ENCODE results near the gene RGS17. TPM values are rescaled to one million over a fixed set of nuclear protein-coding genes. Genes with fewer than 3 reads are reported as not detected.

The RGS17 gene
- polyA plus RNA-seq (2013), result 0.37 TPM

- DNase-seq, result peak; percentile 44 to 70 (median 65)
- Histone ChIP-seq H3K36me3 (ENCODE audit: control insufficient read depth in 4 of 4, insufficient read depth in 4 of 4, low read length in 3 of 4) (no peaks in the 10 kb centered on the region), H3K4me3 (ENCODE audit: control insufficient read depth in 1 of 7, extremely low read depth in 1 of 7, insufficient read depth in 4 of 7, low read depth in 2 of 7, low read length in 6 of 7) (peak within 1 kb of the TSS; percentile 41 to 83 (median 66)), H3K27ac (ENCODE audit: insufficient read depth in 1 of 2, low read depth in 1 of 2, low read length in 2 of 2, poor library complexity in 1 of 2, severe bottlenecking in 2 of 2) (no peak within 1 kb of the TSS), H3K27me3 (replicated peaks in 2 of 5; ENCODE audit: control insufficient read depth in 4 of 5, insufficient read depth in 5 of 5, low read length in 4 of 5) (peaks cover 14 to 48% (median 26%) of the 10 kb centered on the region in 5 experiments), H3K9me3 (ENCODE audit: control extremely low read depth in 1 of 5, control insufficient read depth in 4 of 5, insufficient read depth in 2 of 5, low read depth in 1 of 5, low read length in 4 of 5) (no peaks in the 10 kb centered on the region), H3K4me1 (ENCODE audit: control extremely low read depth in 1 of 4, control insufficient read depth in 4 of 4, insufficient read depth in 4 of 4, low read length in 3 of 4) (peaks cover 2 to 26% (median 19%) of the 10 kb centered on the region in 4 experiments)
- ChIA-PET CTCF (no interaction called here), POLR2A (no interaction called here)
- WGBS (ENCODE audit: insufficient coverage), result 2% methylated on average over 52 of the region's 89 CpGs
These were observed at the start of gene RGS17 for GRCh38 chr6:153131037-153131981. Gene RGS17, minus strand, starts transcription at chr6:153131282. Its CDS starts 87,264 bp downstream, at chr6:153044018.

GRCh38 chr6:153172815-153173214 is 41.7 kb upstream of the RGS17 start:
- Histone ChIP-seq H3K9me3 (ENCODE audit: control extremely low read depth in 1 of 5, control insufficient read depth in 4 of 5, insufficient read depth in 2 of 5, low read depth in 1 of 5, low read length in 4 of 5) (no peaks in the 10 kb centered on the region), H3K27ac (ENCODE audit: insufficient read depth in 1 of 2, low read depth in 1 of 2, low read length in 2 of 2, poor library complexity in 1 of 2, severe bottlenecking in 2 of 2) (no peak overlapping the region), H3K27me3 (replicated peaks in 2 of 5; ENCODE audit: control insufficient read depth in 4 of 5, insufficient read depth in 5 of 5, low read length in 4 of 5) (peaks cover 0 to 2% (median 0%) of the 10 kb centered on the region in 5 experiments), H3K4me3 (ENCODE audit: control insufficient read depth in 1 of 7, extremely low read depth in 1 of 7, insufficient read depth in 4 of 7, low read depth in 2 of 7, low read length in 6 of 7) (no peak overlapping the region), H3K4me1 (ENCODE audit: control extremely low read depth in 1 of 4, control insufficient read depth in 4 of 4, insufficient read depth in 4 of 4, low read length in 3 of 4) (no peaks in the 10 kb centered on the region), H3K36me3 (ENCODE audit: control insufficient read depth in 4 of 4, insufficient read depth in 4 of 4, low read length in 3 of 4) (no peaks in the 10 kb centered on the region)
- CTCF ChIA-PET, result no interaction called here
- DNase-seq, result no peak
- POLR2A ChIA-PET, result no interaction called here

- Histone ChIP-seq H3K27ac (ENCODE audit: insufficient read depth in 1 of 2, low read depth in 1 of 2, low read length in 2 of 2, poor library complexity in 1 of 2, severe bottlenecking in 2 of 2) (no peak overlapping the region), H3K4me3 (ENCODE audit: control insufficient read depth in 1 of 7, extremely low read depth in 1 of 7, insufficient read depth in 4 of 7, low read depth in 2 of 7, low read length in 6 of 7) (no peak overlapping the region), H3K4me1 (ENCODE audit: control extremely low read depth in 1 of 4, control insufficient read depth in 4 of 4, insufficient read depth in 4 of 4, low read length in 3 of 4) (no peaks in the 10 kb centered on the region), H3K36me3 (ENCODE audit: control insufficient read depth in 4 of 4, insufficient read depth in 4 of 4, low read length in 3 of 4) (no peaks in the 10 kb centered on the region), H3K27me3 (replicated peaks in 2 of 5; ENCODE audit: control insufficient read depth in 4 of 5, insufficient read depth in 5 of 5, low read length in 4 of 5) (no peaks in the 10 kb centered on the region), H3K9me3 (ENCODE audit: control extremely low read depth in 1 of 5, control insufficient read depth in 4 of 5, insufficient read depth in 2 of 5, low read depth in 1 of 5, low read length in 4 of 5) (no peaks in the 10 kb centered on the region)
- no peak for DNase-seq
- CTCF ChIA-PET, result no interaction called here
- WGBS (ENCODE audit: insufficient coverage), result 85% methylated on average over 3 of the region's 3 CpGs
- POLR2A ChIA-PET, result no interaction called here
These were observed 39.4 kb upstream of the RGS17 start for GRCh38 chr6:153170511-153170910.

GRCh38 chr6:153167907-153168306 is 36.8 kb upstream of the RGS17 start:
- no peak for DNase-seq
- H3K4me3 ChIP-seq (ENCODE audit: control insufficient read depth in 1 of 7, extremely low read depth in 1 of 7, insufficient read depth in 4 of 7, low read depth in 2 of 7, low read length in 6 of 7), result no peak overlapping the region
- no peak overlapping the region for H3K27ac ChIP-seq (ENCODE audit: insufficient read depth in 1 of 2, low read depth in 1 of 2, low read length in 2 of 2, poor library complexity in 1 of 2, severe bottlenecking in 2 of 2)
- H3K4me1 ChIP-seq (ENCODE audit: control extremely low read depth in 1 of 4, control insufficient read depth in 4 of 4, insufficient read depth in 4 of 4, low read length in 3 of 4), result no peaks in the 10 kb centered on the region
- WGBS (ENCODE audit: insufficient coverage), result no CpG with 5 or more reads among the region's 1 CpG
- H3K9me3 ChIP-seq (ENCODE audit: control extremely low read depth in 1 of 5, control insufficient read depth in 4 of 5, insufficient read depth in 2 of 5, low read depth in 1 of 5, low read length in 4 of 5), result no peaks in the 10 kb centered on the region
- H3K27me3 ChIP-seq (replicated peaks in 2 of 5; ENCODE audit: control insufficient read depth in 4 of 5, insufficient read depth in 5 of 5, low read length in 4 of 5), result peaks cover 0 to 3% (median 0%) of the 10 kb centered on the region in 5 experiments
- no peaks in the 10 kb centered on the region for H3K36me3 ChIP-seq (ENCODE audit: control insufficient read depth in 4 of 4, insufficient read depth in 4 of 4, low read length in 3 of 4)
- POLR2A ChIA-PET, result no interaction called here
- CTCF ChIA-PET, result no interaction called here

- no peaks in the 10 kb centered on the region for H3K9me3 ChIP-seq (ENCODE audit: control extremely low read depth in 1 of 5, control insufficient read depth in 4 of 5, insufficient read depth in 2 of 5, low read depth in 1 of 5, low read length in 4 of 5)
- DNase-seq, result peak in 2 of 3 donors; percentile 48 to 61
- peaks cover 0 to 3% (median 0%) of the 10 kb centered on the region in 5 experiments for H3K27me3 ChIP-seq (replicated peaks in 2 of 5; ENCODE audit: control insufficient read depth in 4 of 5, insufficient read depth in 5 of 5, low read length in 4 of 5)
- no peak overlapping the region for H3K4me3 ChIP-seq (ENCODE audit: control insufficient read depth in 1 of 7, extremely low read depth in 1 of 7, insufficient read depth in 4 of 7, low read depth in 2 of 7, low read length in 6 of 7)
- ChIA-PET POLR2A (no interaction called here), CTCF (no interaction called here)
- H3K4me1 ChIP-seq (ENCODE audit: control extremely low read depth in 1 of 4, control insufficient read depth in 4 of 4, insufficient read depth in 4 of 4, low read length in 3 of 4), result no peaks in the 10 kb centered on the region
- H3K36me3 ChIP-seq (ENCODE audit: control insufficient read depth in 4 of 4, insufficient read depth in 4 of 4, low read length in 3 of 4), result no peaks in the 10 kb centered on the region
- WGBS (ENCODE audit: insufficient coverage), result 100% methylated on average over 6 of the region's 9 CpGs
- H3K27ac ChIP-seq (ENCODE audit: insufficient read depth in 1 of 2, low read depth in 1 of 2, low read length in 2 of 2, poor library complexity in 1 of 2, severe bottlenecking in 2 of 2), result no peak overlapping the region
These were observed 36.2 kb upstream of the RGS17 start for GRCh38 chr6:153167061-153167891.

- Histone ChIP-seq H3K9me3 (ENCODE audit: control extremely low read depth in 1 of 5, control insufficient read depth in 4 of 5, insufficient read depth in 2 of 5, low read depth in 1 of 5, low read length in 4 of 5) (peaks cover 0 to 1% (median 0%) of the 10 kb centered on the region in 5 experiments), H3K27me3 (replicated peaks in 2 of 5; ENCODE audit: control insufficient read depth in 4 of 5, insufficient read depth in 5 of 5, low read length in 4 of 5) (peaks cover 0 to 3% (median 0%) of the 10 kb centered on the region in 5 experiments), H3K4me1 (ENCODE audit: control extremely low read depth in 1 of 4, control insufficient read depth in 4 of 4, insufficient read depth in 4 of 4, low read length in 3 of 4) (no peaks in the 10 kb centered on the region), H3K36me3 (ENCODE audit: control insufficient read depth in 4 of 4, insufficient read depth in 4 of 4, low read length in 3 of 4) (no peaks in the 10 kb centered on the region), H3K4me3 (ENCODE audit: control insufficient read depth in 1 of 7, extremely low read depth in 1 of 7, insufficient read depth in 4 of 7, low read depth in 2 of 7, low read length in 6 of 7) (no peak overlapping the region), H3K27ac (ENCODE audit: insufficient read depth in 1 of 2, low read depth in 1 of 2, low read length in 2 of 2, poor library complexity in 1 of 2, severe bottlenecking in 2 of 2) (no peak overlapping the region)
- no peak for DNase-seq
- WGBS (ENCODE audit: insufficient coverage), result no CpG with 5 or more reads among the region's 2 CpGs
- ChIA-PET POLR2A (no interaction called here), CTCF (no interaction called here)
These were observed 31.6 kb upstream of the RGS17 start for GRCh38 chr6:153162646-153163045.

GRCh38 chr6:153162172-153162571 is 31.1 kb upstream of the RGS17 start:
- Histone ChIP-seq H3K27ac (ENCODE audit: insufficient read depth in 1 of 2, low read depth in 1 of 2, low read length in 2 of 2, poor library complexity in 1 of 2, severe bottlenecking in 2 of 2) (no peak overlapping the region), H3K4me1 (ENCODE audit: control extremely low read depth in 1 of 4, control insufficient read depth in 4 of 4, insufficient read depth in 4 of 4, low read length in 3 of 4) (no peaks in the 10 kb centered on the region), H3K36me3 (ENCODE audit: control insufficient read depth in 4 of 4, insufficient read depth in 4 of 4, low read length in 3 of 4) (no peaks in the 10 kb centered on the region), H3K4me3 (ENCODE audit: control insufficient read depth in 1 of 7, extremely low read depth in 1 of 7, insufficient read depth in 4 of 7, low read depth in 2 of 7, low read length in 6 of 7) (no peak overlapping the region), H3K27me3 (replicated peaks in 2 of 5; ENCODE audit: control insufficient read depth in 4 of 5, insufficient read depth in 5 of 5, low read length in 4 of 5) (peaks cover 0 to 3% (median 0%) of the 10 kb centered on the region in 5 experiments), H3K9me3 (ENCODE audit: control extremely low read depth in 1 of 5, control insufficient read depth in 4 of 5, insufficient read depth in 2 of 5, low read depth in 1 of 5, low read length in 4 of 5) (peaks cover 0 to 1% (median 0%) of the 10 kb centered on the region in 5 experiments)
- DNase-seq, result no peak
- ChIA-PET CTCF (no interaction called here), POLR2A (no interaction called here)
- WGBS (ENCODE audit: insufficient coverage), result 100% methylated on average over 1 of the region's 4 CpGs
